Measurements from ENCODE around the gene UBXN11.

GRCh38 chr1:26354972-26355371 lies 48.5 kb upstream of the UBXN11 start:
- TF ChIP-seq POLR2A (IDR thresholded peaks at IDR 0.05) = no peak
- TF ChIP-seq, protein P1, sequence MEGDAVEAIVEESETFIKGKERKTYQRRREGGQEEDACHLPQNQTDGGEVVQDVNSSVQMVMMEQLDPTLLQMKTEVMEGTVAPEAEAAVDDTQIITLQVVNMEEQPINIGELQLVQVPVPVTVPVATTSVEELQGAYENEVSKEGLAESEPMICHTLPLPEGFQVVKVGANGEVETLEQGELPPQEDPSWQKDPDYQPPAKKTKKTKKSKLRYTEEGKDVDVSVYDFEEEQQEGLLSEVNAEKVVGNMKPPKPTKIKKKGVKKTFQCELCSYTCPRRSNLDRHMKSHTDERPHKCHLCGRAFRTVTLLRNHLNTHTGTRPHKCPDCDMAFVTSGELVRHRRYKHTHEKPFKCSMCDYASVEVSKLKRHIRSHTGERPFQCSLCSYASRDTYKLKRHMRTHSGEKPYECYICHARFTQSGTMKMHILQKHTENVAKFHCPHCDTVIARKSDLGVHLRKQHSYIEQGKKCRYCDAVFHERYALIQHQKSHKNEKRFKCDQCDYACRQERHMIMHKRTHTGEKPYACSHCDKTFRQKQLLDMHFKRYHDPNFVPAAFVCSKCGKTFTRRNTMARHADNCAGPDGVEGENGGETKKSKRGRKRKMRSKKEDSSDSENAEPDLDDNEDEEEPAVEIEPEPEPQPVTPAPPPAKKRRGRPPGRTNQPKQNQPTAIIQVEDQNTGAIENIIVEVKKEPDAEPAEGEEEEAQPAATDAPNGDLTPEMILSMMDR (IDR thresholded peaks at IDR 0.05) = no peak
